NCI-H460 (cell line): ENCODE measurements around the gene GYG1. TPM values are rescaled to one million over a fixed set of nuclear protein-coding genes. Genes with fewer than 3 reads are reported as not detected.
"Not testable (repeated sequence)": the region's sequence is repeated elsewhere in the genome, so short reads cannot be mapped to it uniquely, and the experiment has no call there.

Experiments used
- DNase-seq: peaks from one replicate; pipeline ENCODE4 v3.0.0-alpha.2; 2016; ENCODE audit warnings: low read depth; ENCODE audit errors: extremely low read depth
- total RNA-seq: library from RNA; depleted of rRNA; stranded (reverse); fragments of >200 nt; shearing (Covaris generic); gene quantifications from 2 replicates; pipeline ENCODE4 v1.2.3, GENCODE V29; 2014

GYG1 gene
- total RNA-seq, 1 experiment from 2014 or later: 28.7 TPM

- DNase-seq: no peak
These were observed 10.1 kb upstream of the GYG1 start for GRCh38 chr3:148981273-148981672.

GRCh38 chr3:148987551-148987950 lies 3.8 kb upstream of the GYG1 start:
- DNase-seq: not testable (repeated sequence)

GRCh38 chr3:148990236-148990635 lies 1.1 kb upstream of the GYG1 start:
- no peak for DNase-seq

- DNase-seq: no peak
These were observed 791 bp downstream of the GYG1 start for GRCh38 chr3:148992027-148992634.

GRCh38 chr3:148992635-148993255 lies 1.4 kb downstream of the GYG1 start:
- DNase-seq: no peak

- DNase-seq: no peak
These were observed 6.3 kb downstream of the GYG1 start for GRCh38 chr3:148997623-148998022.

GRCh38 chr3:148998297-148998696 lies 7.0 kb downstream of the GYG1 start:
- DNase-seq: no peak

GRCh38 chr3:148998715-148999423 lies 7.5 kb downstream of the GYG1 start:
- no peak for DNase-seq

GRCh38 chr3:148999806-149000205 lies 8.5 kb downstream of the GYG1 start:
- no peak for DNase-seq

- no peak for DNase-seq
These were observed 8.9 kb downstream of the GYG1 start for GRCh38 chr3:149000206-149000745.

GRCh38 chr3:149001727-149002126 lies 10.4 kb downstream of the GYG1 start:
- no peak for DNase-seq

- no peak for DNase-seq
These were observed 12.4 kb downstream of the GYG1 start for GRCh38 chr3:149003653-149004305.

- DNase-seq: no peak
These were observed 13.3 kb downstream of the GYG1 start for GRCh38 chr3:149004622-149005021.

- DNase-seq: no peak
These were observed 14.1 kb downstream of the GYG1 start for GRCh38 chr3:149005416-149005815.

- DNase-seq: no peak
These were observed 16.4 kb downstream of the GYG1 start for GRCh38 chr3:149007567-149008257.

- DNase-seq: no peak
These were observed 18.4 kb downstream of the GYG1 start for GRCh38 chr3:149009732-149010131.

- no peak for DNase-seq
These were observed 19.2 kb downstream of the GYG1 start for GRCh38 chr3:149010504-149010951.

GRCh38 chr3:149010966-149011365 lies 19.6 kb downstream of the GYG1 start:
- DNase-seq: no peak

GRCh38 chr3:149011676-149012075 lies 20.3 kb downstream of the GYG1 start:
- no peak for DNase-seq

GRCh38 chr3:149013726-149014125 lies 22.4 kb downstream of the GYG1 start:
- no peak for DNase-seq

- DNase-seq: no peak
These were observed 24.1 kb downstream of the GYG1 start for GRCh38 chr3:149015393-149015792.
